Embryonic facial prominence (tissue), 1 donor: Measurements from ENCODE around the gene FAM20C.

Source experiments
- DNase-seq: peaks from one replicate; pipeline ENCODE4 v3.0.0-alpha.2; 2016; ENCODE audit errors: extremely low spot score

The FAM20C gene

DNA sequence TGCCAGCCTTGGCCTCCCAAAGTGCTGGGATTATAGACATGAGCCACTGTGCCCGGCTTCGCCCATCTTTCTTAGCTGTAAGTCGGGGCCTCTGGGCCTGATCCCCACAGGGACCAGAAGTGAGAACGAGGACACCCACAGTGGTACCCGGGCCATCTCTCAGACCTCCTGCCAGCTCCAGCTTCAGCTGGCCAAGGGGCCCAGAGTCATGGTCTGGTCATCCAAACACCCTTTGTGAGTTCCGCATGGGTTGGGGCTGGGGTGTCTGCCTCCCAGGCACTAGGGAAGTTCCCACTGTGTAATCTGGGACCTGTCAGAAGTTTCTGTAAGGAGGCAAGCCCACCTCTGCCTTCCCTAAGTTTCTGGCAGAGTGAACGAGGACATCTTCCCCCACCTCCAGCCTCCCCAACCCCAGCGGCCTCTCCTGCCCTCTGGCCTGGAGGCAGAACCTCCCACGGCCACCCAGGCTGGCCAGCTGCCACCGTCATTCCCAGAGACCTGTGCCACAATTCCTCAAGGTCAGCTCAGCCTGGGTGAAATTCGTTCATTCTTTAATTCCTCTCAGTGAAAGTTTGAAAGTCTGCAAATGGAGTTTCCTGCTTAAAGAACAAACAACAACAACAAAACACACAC lies 78.1 kb downstream of the FAM20C start:
- no peak for DNase-seq

DNA sequence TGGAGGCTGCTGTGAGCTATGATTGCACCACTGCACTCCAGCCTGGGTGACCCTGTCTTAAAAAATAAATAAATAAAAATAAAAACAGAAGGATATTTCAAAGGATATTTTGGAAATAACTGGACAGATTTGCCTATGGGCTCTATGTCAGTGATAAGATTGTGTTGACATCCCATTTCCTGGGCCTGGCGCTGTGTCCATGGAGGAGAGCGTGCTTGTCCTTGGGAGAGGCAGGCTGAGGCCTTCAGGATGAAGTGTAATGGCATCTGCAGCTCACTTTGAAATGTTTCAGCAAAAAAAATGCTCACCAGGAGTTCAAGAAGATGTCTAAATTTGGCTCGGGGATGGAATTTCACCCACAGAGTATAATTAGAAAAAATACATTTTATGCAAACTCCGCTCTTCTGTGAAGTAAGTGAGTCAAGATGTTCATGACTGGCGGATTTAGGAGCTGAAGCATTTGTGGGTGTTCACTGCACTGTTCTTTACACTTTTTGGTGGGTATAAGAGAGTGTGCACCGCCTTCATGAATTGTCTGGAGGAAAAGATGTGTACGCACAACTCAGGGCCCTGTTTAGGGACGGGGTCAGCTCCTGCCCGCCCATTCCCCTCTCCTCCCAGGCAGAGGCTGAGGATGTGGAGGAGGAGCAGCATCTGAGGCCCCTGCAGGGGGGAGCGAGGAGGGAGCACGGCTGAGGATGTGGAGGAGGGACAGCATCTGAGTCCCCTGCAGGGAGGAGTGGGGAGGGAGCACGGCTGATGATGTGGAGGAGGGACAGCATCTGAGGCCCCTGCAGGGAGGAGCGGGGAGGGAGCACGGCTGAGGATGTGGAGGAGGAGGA lies 79.1 kb downstream of the FAM20C start:
- peak; percentile 40 for DNase-seq

DNA sequence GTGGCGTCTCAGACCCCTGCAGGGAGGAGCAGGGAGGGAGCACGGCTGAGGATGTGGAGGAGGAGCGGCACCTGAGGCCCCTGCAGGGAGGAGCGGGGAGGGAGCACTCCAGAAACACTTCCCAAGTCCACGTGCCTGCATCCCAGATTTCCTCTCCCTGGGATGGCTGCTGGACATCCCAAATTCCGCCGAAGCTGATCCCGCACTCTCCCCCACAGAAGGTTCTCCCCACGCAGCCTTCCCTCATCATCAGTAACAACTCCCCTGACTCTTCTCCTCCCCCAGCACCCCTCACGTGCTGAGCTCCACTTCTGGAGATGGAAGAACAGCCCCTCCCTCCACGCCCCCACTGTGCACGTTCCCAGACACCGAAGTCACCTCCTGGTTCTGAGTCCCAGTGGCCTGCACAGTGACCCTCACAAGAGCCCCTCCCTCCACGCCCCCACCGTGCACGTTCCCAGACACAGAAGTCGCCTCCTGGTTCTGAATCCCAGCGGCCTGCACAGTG lies 79.8 kb downstream of the FAM20C start:
- no peak for DNase-seq

DNA sequence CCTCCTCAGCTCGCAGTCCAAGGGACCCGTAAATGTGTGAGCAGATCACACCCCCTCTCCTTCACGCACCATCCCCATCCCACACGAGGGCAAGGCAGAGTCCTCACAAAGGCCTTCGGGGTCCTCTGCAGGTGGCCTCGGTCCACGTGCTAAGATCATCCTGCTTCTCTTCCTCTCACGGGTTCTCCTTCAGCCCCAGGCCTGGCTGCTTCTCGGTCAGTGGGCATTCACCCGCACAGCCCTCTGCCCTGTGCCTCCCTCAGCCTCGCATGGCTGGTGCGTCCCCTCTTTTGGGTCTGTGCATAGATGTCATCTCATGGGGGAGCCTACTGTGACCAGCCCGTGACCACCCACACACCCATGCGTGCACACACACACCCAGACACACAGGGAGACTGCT lies 80.3 kb downstream of the FAM20C start:
- DNase-seq, result no peak

DNA sequence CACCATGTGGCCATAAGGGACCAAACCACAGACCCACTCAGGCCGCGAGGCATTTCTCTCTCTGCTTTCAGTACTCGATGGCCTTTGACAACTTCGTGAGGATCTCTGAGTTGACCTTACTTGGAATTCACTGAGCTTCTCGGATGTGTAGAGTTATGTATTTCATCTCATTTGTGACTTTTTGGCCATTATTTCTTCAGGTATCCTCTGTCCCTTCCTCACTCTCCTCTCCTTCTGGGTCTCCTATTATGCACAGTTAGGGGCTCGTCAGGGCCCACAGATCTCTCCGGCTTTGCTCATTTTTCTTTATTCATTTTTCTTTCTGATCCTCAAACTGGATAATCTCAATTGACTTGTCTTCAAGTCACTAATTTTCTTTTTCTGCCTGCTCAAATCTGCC lies 81.0 kb downstream of the FAM20C start:
- DNase-seq, result no peak

DNA sequence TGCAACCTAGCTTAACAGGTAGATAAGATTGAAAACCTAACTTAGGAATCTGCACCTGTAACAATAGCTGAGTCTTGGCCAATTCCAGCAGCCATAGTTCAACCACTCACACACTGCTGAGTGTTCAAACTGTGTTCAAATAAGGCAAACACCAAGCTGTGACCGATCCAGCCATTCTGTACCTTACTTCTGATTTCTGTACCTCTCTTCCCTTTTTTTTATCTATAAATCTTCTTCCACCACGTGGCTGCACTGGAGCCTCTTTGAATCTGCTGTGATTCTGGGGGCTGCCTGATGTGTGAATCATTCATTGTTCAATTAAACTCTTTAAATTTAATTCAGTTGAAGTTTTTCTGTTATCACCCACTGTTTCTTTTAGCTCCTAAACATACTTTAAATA lies 81.9 kb downstream of the FAM20C start:
- DNase-seq, result no peak

DNA sequence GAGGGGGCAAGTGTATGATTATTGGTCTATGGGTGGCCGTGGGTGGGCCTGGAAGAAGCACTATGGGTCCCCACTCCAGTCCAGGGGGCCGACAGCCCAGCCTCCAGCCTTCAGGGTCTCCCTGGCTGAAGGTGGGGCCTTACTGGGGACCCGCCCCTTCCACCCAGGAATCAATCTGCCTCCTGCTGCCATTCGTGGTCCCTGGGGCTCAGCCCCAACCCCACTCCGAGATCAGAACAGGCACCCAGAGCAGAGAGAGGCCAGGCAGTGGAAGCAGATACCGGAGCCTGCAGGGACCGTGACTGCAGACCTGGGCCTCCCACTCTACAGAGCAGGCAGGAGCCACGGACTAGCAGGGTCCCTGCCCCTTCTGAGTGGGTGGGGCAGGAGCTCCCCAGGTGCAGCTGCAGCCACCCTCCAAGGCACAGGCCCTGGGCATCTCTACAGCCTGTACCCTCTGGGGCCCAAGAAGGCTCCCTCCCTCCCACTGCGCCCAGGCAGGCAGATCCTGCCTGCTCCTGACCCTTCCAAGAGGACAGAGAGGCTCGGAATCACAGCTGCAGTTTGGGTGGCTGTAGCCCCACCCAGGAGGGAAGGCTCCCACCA lies 84.0 kb downstream of the FAM20C start:
- DNase-seq, result no peak

DNA sequence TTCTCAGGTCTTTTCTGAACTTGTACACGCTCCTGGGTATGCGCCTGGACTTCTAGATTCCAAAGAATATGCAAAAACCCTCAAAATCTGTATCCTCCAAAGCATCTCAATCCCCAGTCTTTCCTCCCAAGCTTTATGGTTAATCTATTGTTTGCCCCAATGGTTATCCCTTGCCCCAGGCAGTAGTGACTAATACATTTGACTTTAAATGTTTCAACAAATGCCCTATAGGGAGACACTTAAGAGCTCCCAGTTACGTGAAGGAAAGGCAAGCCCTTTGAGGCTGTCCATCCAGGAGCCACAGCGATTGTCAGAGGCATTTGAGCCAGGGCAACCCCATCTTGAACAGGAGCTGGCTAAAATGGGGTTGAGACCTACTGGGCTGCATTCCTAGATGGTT lies 84.9 kb downstream of the FAM20C start:
- no peak for DNase-seq

DNA sequence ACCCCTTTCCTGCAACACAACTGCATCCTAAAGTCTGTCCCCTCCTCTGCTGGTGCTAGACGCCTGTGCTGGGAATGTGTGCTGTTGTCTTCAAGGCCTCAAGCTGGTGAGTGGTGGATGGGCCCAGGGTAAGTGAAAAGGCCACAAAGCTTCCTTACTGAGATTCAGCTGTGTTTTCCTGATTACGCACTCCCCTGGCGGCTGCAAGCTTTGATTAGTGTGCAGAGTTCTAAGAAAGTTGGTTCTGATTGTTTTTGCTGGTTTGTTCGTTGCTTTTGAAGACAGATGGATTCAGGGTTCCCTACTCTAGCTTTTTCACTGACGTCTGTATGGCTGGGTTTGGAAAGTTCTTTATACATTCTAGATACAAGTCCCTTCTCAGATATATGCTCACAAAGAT lies 85.7 kb downstream of the FAM20C start:
- DNase-seq, result no peak

DNA sequence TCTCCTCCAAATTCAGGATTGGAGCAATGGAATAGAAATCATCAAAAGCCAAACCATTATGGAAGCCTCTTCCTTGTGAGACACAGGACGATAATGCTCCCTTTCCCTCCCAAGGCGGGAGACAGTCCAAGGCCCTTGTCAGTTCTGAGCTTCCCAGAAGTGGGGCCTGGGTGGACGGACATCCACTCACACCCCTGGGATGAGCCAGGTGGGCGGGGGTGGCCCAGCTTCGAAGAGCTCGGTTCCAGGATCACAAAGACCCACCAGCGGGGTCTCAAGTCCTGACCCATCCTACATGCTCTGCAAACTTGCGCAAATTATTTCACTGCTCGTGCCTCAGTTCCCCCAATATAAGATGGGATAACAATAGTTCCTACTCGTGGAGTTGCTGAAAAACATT lies 87.5 kb downstream of the FAM20C start:
- no peak for DNase-seq

DNA sequence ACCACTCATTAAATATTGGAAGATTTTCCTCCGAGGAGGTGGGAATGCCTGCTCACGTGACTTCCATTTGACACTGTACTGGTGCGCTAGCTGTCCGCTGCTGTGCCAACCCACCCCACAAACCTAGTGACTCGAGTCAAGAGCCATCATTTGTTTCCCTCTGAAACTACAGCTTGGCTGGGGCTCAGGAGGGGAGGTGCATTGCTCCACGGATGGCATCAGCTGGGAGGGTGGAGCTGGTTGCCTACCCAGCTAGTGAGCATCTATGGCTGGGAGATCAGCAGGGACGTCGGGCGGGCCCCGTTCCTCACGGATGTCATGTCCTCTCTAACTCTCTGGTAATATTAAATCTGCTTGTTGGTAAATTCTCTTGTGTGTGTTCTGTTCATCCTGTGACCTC lies 88.1 kb downstream of the FAM20C start:
- no peak for DNase-seq

DNA sequence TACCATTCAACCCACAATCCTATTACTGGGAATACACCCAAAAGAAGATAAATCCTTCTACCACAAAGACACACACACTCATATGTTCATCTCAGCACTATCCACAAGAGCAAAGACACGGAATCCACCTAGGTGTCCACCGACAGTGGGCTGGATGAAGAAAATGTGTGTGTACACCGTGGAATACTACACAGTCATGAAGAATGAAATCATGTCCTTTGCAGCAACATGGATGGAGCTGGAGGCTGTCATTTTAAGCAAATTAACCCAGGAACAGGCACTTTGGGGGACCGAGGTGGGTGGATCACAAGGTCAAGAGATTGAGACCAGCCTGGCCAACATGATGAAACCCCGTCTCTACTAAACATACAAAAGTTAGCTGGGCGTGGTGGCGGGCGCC lies 89.3 kb downstream of the FAM20C start:
- DNase-seq, result no peak

DNA sequence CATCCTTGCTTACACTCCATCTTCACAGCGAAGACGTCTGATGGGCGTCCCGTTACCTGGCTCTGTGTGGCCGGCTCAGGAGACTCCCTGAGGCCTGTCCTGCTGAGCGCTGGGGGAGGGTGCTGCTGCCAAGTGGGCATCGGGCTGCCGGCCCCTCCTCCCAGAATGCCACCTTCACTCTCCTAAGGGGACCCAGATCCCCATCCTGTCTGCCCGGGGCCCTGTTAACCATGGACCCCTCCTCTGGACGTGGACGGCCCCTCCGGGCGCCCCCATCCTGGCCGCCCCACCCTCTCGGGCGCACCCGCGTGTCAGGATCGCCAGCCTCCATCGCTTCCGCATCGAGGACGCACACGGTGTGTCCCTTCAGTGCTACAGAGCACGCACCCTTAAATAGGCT lies 90.2 kb downstream of the FAM20C start:
- no peak for DNase-seq

DNA sequence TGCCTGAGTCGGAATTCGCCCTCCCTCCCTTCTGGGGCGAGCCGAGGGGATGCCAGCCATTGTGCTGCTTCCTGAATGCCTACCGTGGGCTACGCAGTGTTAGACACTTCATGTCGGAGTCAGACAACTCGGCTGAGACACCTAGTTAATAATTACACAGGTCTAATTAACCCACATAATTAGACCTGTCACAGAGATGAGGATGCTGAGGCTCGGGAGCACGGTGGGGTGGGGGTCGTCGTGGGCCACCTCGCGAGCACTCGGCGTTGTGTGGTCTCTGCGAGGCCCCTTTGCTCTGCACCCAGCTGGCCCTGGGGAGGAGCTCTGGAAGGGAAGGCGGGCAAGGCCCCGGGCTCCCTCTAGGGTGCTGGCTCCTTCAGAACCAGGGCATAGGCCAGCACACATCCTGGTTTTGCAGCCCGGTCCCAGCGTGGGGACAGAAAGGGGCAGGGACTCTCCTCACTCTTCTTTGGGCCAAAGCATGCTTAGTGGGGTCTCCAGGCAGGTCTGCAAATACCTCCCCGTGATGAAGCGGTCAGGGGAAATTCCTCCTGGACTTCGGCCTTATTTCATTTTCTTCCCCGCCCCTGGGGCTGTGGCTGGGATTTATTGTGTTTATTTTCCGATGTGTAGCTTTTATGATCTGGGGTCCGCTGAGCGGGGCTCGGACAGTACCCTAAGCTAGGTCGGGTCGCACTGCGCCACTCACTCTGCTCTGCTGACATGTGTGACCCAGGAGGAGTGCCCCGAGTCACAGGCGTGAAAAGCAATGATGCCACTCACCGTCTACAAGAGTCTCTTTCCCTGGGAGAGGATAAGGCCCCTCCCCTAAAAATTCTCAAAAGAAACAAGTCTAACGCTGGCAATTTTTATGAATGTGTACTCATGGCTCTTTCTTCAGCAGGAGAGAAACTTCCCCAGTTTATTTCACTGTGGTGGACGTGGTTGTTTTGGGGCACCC lies 92.7 kb downstream of the FAM20C start:
- DNase-seq, result no peak

DNA sequence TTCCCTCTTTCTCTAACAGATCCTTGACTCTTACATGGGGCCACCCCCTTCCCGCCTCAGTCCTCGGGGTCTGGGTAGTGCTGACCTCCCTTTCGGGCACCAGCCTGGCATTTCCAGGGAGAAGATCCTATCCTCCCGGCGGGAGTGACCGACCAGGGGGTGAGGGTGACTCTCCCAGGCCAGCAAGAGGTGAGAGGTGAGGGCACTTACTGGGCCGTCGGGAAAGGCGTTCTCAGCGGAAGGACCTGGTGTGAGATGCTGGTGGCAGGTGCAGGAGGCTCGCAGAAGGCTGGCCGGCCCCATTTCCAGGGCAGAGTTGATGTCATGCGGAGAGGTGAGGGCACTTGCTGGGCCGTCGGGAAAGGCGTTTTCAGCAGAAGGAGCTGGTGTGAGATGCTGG lies 93.4 kb downstream of the FAM20C start:
- DNase-seq, result no peak

DNA sequence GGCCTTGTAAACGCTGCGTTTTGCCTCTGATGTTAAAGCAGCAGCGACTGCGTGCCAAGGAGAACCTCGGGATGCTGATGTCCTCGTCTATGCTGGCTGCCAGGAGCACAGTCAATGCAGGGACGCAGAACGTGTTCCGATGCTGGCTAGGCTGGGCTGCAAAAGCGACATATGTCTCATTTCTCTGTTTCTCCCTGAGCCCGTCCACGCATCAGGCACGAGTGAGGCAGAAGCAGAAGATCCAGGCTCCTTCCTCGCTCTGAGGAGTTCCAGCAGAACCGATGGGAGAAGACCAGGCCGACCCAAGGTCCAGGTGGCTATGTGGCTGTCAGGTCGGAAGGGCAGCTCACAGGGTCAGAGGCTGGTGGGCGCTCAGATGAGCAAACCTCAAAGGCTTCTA lies 93.9 kb downstream of the FAM20C start:
- no peak for DNase-seq

DNA sequence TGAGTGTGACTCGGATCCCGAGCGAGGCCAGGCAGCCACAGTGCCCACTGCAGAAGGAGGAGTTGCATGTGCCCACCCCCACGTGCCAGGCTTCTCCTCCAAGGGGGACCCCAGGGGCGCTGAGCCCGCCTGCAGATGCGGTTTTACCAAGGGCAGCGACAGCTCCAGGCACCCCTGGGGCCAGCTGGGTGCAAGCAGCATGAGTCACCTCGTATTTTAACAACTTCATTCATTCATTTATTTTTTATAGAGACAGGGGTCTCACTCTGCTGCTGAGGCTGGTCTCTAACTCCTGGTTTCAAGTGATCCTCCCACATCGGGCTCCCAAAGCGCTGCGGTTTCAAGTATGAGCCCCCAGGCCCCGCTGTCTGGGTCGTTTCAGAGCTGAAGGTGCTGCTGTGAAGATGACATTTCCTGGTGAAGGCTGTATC lies 96.3 kb downstream of the FAM20C start:
- no peak for DNase-seq

DNA sequence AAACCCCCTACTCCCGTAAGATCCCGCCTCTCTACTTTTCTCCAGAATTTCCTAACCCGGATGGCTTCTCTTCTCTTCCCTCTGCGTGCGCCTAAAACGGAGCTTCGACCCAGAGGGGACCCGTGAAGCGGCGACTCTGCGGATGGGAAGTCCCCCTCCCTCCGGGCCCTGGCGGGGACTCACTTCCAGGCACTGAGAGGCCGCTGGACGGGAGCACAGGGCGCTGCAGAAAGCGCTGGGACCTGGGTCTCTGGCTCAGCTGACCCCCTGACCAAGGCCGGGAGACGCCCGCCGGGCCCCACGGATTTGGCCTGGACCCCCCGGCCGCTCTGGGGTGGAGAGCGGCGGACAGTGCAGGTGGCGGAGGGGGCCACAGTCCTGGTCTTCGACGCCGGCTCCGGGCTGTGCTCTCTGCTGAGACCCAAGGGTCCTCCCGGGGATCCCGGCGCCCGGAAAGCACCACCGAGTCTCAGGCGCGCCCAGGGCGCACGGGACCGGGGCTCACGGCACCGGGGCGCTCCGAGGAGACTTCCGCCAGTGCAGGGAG lies 96.9 kb downstream of the FAM20C start:
- no peak for DNase-seq

DNA sequence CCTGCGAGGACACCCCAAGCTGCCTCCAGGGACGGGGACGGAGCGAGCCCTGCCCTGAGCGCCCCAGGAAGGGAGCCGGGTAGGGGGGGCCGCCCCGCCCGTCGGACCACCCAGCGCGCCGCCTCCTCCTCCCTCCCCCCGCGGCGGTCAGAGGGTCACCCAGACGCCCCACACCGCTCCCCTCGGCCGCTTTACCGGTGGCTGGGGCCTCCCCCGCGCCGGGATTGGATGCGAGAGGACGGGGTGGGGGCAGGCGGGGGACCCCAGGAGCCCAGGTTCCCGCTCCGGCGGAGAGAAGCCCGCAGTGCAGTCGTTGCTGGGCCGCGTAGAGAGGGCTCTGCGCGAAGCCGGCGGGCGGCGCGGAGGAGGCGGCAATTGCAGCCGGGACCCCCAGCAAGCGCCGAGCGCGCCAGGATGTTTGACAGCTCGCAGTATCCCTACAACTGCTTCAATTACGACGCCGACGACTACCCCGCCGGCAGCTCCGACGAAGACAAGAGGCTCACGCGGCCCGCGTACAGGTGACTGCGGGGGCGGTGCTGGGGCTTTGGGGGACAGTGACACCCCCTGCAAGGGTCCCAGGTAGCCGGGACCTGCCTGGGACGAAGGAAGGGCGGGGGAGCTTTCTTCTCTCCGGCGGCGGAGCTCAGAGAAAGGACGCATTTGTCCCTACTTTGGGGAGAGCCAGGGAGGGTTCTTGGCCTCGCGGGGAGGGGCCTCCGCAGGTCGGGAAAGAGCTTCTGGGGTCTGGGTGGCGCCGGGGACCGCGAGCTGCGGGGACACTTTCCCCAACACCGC lies 97.6 kb downstream of the FAM20C start, which contains the start of gene FOXL3:
FOXL3 (plus strand) TSS at position 415 of the 798 bp plus-strand sequence; CDS start at position 415, 0 bp downstream.
- DNase-seq, result no peak
